Measurements from ENCODE around the gene ZNF235.
A peak's percentile ranks its signal among the peaks of the same experiment; 100 is the strongest.
"Not testable (repeated sequence)": the region's sequence is repeated elsewhere in the genome, so short reads cannot be mapped to it uniquely, and the experiment has no call there.

ZNF235 gene

DNA sequence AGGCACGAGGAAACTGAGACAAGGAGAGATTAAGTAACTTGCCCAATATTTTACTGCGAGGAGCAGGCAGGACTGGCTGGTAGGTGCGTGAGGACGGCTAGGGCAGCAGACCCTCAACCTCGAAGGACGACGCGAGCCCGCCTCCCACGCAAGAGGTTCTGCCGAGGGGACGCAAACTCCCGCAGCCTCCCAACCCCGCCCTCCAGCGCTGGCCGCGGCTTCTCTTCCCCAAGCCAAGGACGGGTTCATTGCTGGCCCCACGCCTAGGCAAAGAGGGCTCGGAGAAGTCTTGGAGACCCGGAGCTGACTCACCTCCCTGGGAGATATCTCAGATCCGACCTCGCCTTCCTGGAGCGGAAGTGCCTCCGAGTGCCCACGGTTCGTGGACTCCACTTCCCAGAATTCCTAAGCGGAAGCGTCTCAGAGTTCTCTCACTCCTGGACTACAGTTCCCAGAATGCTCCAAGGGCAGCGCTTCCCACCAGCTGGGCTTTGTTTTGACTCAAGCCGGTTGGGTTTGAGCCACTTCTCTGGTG, at the start of gene ZNF235:
Gene ZNF235, minus strand, starts transcription at position 367 of the 535 bp plus-strand sequence. CDS start 1,621 bp downstream, outside the sequence.
- DNase-seq (ENCODE audit: low read depth), result peak; percentile 59

- no peak for DNase-seq (ENCODE audit: low read depth)
Measured at GRCh38 chr19:44346556-44346955, 41.7 kb upstream of the ZNF235 start.

GRCh38 chr19:44345959-44346358, 41.1 kb upstream of the ZNF235 start:
- no peak for DNase-seq (ENCODE audit: low read depth)

GRCh38 chr19:44344255-44344654, 39.4 kb upstream of the ZNF235 start:
- DNase-seq (ENCODE audit: low read depth), result no peak

GRCh38 chr19:44341794-44342193, 37.0 kb upstream of the ZNF235 start:
- no peak for DNase-seq (ENCODE audit: low read depth)

GRCh38 chr19:44334639-44335038, 29.8 kb upstream of the ZNF235 start:
- DNase-seq (ENCODE audit: low read depth), result not testable (repeated sequence)

- no peak for DNase-seq (ENCODE audit: low read depth)
Measured at GRCh38 chr19:44332145-44332544, 27.3 kb upstream of the ZNF235 start.

GRCh38 chr19:44315883-44316282, 11.1 kb upstream of the ZNF235 start:
- no peak for DNase-seq (ENCODE audit: low read depth)

DNA sequence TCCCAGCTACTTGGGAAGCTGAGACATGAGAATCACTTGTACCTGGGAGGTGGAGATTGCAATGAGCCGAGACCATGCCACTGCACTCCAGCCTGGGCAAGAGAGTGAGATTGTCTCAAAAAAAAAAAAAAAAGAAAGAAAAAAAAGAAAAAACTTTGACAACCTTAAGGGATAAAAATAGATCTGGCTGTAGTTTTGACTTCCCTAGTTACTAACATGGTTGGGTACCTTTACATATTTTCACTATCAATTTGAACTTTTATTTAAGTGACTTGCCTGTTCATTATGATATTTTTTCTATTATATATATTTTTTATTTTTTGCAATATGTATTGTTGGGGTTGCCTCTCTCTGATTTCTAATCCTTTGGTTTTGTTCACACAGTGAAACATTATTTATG, 8.4 kb upstream of the ZNF235 start:
- DNase-seq (ENCODE audit: low read depth), result no peak

DNA sequence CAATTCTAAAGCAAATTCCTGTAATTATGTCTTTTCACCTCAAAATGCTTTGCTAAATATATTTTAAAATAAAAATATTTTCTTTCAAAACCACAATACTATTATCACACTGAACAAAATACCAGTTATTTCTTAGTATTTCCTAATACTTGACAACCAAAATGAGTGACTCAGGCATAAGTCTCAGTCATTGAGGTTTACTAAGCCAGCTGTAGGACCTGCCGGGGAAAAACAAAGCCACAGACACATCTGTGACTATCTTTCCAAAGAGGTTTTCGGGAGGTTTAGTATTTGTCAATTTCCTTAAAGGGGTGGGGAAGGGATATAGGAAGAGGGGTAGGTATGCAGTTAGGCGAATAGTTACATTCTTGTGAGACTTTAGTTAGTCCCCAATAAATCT, 3.2 kb upstream of the ZNF235 start:
- no peak for DNase-seq (ENCODE audit: low read depth)

GRCh38 chr19:44306283-44306682, 1.5 kb upstream of the ZNF235 start:
- no peak for DNase-seq (ENCODE audit: low read depth)

GRCh38 chr19:44305457-44305856, 632 bp upstream of the ZNF235 start:
- DNase-seq (ENCODE audit: low read depth), result no peak

DNA sequence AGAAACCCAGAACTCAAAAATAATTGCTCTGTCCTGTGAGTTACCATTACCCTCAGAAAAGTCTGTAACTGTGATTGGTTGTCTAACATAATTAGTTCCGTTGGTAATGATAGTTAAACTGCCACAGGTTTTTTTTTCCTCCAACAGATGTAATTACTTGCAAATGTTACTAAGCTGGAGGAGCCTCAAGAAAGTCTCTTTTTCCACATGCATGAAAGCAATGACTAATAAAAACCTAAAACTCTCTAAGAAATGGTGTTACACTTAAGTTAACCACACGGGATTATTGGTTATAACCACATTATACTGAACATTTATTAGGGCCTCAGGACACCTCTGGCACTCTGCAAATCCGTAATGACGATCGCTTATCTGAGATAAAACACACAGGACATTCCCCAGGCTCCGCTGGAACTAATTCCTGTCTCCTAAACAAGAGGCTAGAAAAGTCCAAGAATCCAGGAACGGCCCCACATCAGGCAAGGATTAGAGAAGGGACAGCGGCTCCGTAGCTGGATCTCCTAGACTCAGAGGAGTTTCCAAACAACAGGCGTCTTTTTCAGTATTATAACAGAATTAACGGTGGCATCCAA, 753 bp downstream of the ZNF235 start:
- DNase-seq (ENCODE audit: low read depth), result no peak

DNA sequence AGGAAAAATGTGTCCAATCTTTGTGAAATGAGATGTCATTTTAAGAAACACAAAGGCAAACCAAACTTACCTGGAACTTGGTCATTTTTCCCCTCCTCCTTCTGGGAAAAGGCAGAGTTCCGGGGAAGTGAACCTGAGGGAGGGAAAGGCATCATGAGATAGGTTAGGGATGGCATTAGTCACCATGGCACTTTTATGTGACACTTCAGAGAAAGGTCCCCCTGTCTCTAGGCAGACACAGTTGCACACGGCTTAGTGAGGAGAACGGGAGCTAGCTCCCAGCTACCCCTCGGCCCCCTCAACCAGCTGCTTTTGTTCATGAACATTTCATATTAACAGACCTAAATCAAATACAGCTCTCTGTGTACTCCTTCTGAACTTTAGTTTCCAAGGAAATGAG, 1.5 kb downstream of the ZNF235 start:
- no peak for DNase-seq (ENCODE audit: low read depth)

DNA sequence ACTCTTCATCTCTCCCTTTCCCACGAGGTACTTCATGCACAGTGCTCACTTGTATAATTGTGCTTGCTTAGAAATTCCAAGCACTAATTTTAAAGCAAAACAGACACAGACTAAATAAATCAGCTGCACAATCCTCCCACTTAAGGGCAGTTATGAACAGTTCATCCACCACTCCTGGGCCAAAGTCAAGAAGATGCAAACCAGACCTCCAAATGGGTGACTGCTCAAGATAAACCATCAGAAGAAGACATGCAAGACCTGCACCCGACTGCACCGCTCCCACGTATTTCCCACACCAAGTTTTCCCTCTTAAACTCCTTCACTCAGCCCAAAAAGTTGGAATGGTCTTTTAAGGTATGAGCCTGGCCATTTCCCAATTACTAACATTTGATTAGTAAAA, 19.9 kb downstream of the ZNF235 start:
- no peak for DNase-seq (ENCODE audit: low read depth)

GRCh38 chr19:44282846-44283245, 22.0 kb downstream of the ZNF235 start:
- no peak for DNase-seq (ENCODE audit: low read depth)

DNA sequence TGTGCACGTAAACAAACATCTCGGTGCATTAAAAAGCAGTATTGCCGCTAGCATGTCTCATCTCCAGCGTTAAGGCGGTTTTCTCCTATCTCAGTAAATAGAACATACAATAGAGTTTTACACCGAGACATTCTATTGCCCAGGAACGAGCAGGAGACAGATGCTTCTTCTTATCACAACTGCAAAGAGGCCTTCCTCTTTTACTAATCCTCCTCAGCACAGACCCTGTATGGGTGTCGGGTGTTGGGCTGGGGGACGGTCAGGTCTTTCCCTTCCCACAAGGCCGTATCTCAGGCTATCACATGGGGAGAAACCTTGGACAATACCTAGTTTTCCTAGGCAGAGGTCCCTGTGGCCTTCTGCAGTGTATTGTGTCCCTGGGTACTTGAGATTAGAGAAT, 23.9 kb downstream of the ZNF235 start:
- no peak for DNase-seq (ENCODE audit: low read depth)

GRCh38 chr19:44278181-44278690, 26.6 kb downstream of the ZNF235 start:
- no peak for DNase-seq (ENCODE audit: low read depth)

DNA sequence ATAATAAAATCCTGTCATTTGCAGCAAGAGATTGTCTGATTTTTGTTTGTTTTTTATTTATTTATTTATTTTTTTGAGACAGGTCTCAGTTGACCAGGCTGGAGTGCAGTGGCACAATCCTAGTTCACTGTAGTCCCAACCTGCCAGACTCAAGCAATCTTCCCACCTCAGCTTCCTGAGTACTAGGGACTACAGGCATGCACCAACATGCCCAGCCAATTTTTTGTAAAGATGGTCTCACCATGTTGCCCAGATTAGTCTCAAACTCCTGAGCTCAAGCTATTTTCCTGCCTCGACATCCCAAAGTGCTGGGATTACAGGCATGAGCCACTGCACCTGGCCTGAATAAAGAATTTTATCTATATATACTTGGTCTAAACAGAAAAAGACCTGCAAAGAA, 27.5 kb downstream of the ZNF235 start:
- DNase-seq (ENCODE audit: low read depth), result no peak

DNA sequence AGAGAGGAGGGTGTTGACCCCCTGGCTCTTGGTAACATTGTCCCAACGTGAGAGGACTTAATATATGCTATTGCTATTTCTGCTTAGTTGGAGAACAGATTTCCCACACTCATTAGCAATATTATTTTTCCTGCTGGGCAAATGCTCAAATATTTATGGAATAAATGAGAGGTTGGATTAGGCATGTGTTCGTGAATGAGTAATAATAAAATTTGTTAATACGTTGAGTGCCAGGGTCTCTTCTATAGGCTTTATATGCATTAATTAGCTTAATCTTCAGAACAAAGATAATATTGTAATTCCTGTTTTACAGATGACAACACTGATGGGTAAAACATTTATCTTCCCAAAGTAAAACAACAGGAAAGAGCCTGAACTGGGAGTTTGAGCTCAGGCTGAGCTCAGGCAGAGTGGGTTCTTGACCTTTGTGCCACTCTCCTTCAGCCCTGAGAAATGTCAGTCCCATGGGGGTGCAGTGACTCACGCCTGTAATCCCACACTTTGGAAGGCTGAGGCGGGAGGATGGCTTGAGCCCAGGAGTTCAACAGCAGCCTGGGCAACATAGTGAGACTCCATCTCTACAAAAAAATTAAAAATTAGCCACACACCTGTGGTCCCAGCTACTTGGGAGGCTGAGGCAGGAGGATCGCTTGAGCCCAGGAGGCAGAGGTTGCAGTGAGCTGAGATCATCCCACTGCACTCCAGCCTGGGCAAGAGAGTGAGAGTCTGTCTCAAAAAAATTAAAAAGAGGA, 44.0 kb downstream of the ZNF235 start:
- no peak for DNase-seq (ENCODE audit: low read depth)

- no peak for DNase-seq (ENCODE audit: low read depth)
Measured at GRCh38 chr19:44260343-44260681, 44.5 kb downstream of the ZNF235 start.

GRCh38 chr19:44258835-44259413, 45.9 kb downstream of the ZNF235 start:
- no peak for DNase-seq (ENCODE audit: low read depth)

GRCh38 chr19:44258136-44258535, 46.7 kb downstream of the ZNF235 start:
- DNase-seq (ENCODE audit: low read depth), result no peak
